ENCODE measurements around the gene MTREX.

MTREX gene

DNA sequence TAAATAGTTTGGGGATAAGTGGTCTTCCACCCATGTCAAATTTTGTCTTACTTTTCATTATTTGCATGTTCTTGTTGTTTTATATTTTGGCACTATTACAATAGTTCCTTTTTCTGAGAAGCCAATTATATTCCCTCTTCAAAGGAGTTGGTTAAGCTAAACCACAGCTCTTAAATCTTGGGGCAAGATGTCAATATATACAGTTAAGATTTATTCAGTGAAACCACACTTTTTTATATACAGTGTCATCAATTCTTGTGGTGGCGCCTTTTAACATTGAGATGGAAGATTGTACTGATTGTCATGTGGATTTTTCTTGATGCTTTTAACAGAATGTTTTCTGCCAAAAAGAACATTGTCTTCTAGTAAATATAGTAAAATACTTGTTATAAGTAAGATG lies 104.1 kb downstream of the MTREX start:
- Histone ChIP-seq H3K4me3 (ENCODE audit: low read length) (no peak overlapping the region), H3K36me3 (ENCODE audit: insufficient read depth, low read length) (peaks cover 3% of the 10 kb centered on the region), H3K9ac (ENCODE audit: low read depth, low read length) (no peak overlapping the region), H3K4me2 (ENCODE audit: low read length) (no peak overlapping the region), H3K27me3 (ENCODE audit: control insufficient read depth, insufficient read depth, low read length) (no peaks in the 10 kb centered on the region), H3K9me3 (replicated peaks; ENCODE audit: low read length) (no peaks in the 10 kb centered on the region), H3K4me1 (ENCODE audit: control insufficient read depth, insufficient read depth, low read length) (peaks cover 23% of the 10 kb centered on the region)

DNA sequence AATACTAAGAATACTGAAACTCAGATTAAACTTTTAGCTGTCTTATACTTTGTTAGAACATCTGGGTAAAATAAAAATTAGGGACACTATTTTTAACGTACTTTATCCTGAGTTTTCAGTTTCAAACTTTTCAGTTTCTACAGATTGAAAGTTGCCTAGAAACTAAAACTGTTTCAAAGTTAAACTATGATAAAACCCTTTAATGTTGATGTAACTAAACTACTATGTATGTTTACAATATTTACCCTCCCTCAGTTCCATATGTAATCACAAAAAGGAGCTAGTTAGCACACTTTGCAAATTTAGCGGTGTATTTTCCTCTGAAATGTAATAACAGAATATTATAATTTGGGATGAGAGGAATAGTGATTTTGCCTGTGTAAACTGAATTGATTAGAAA lies 105.9 kb downstream of the MTREX start:
- Histone ChIP-seq H3K4me2 (ENCODE audit: low read length) (no peak overlapping the region), H3K9me3 (replicated peaks; ENCODE audit: low read length) (no peaks in the 10 kb centered on the region), H3K4me1 (ENCODE audit: control insufficient read depth, insufficient read depth, low read length) (peaks cover 17% of the 10 kb centered on the region), H3K36me3 (ENCODE audit: insufficient read depth, low read length) (peaks cover 10% of the 10 kb centered on the region), H3K4me3 (ENCODE audit: low read length) (no peak overlapping the region), H3K27me3 (ENCODE audit: control insufficient read depth, insufficient read depth, low read length) (no peaks in the 10 kb centered on the region), H3K9ac (ENCODE audit: low read depth, low read length) (no peak overlapping the region)

DNA sequence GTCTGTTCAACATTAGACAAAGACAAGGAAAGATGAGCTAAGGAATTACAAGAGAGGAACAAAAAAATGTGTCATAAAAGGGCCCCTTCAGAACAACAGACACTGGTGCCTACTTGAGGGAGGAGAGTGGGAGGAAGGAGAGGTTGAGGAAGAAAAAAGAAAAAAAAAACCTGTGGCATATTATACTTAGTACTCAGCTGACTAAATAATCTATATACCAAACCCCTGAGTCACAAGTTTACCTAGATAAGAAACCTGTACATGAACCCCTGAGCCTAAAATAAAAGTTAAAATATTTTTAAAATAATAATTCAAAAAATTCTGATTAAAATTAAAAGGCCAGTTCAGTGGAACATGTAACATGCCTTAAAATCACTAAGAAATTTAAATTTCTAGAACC lies 107.3 kb downstream of the MTREX start:
- Histone ChIP-seq H3K9ac (ENCODE audit: low read depth, low read length) (no peak overlapping the region), H3K36me3 (ENCODE audit: insufficient read depth, low read length) (peaks cover 13% of the 10 kb centered on the region), H3K27me3 (ENCODE audit: control insufficient read depth, insufficient read depth, low read length) (no peaks in the 10 kb centered on the region), H3K4me1 (ENCODE audit: control insufficient read depth, insufficient read depth, low read length) (peaks cover 32% of the 10 kb centered on the region), H3K4me3 (ENCODE audit: low read length) (no peak overlapping the region), H3K4me2 (ENCODE audit: low read length) (no peak overlapping the region), H3K9me3 (replicated peaks; ENCODE audit: low read length) (no peaks in the 10 kb centered on the region)

DNA sequence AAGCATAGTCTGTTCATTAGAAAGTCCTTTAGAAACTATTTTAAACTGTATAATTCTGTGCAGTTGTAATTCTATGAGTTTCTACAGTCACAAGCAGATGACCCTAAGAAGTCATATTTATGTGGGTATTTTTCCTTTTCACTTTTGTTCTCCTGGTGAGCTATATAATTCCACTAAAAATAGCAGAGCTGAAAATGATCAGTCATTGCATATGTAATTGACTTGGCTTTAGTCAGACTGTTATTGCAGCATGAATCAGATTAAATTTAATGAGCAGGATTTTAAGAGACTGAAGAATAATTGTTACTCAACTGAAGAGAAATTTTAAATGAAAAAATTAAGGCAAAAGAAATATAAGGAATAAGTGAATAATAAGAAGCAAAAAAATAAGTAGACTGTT lies 108.5 kb downstream of the MTREX start:
- Histone ChIP-seq H3K4me3 (ENCODE audit: low read length) (no peak overlapping the region), H3K27me3 (ENCODE audit: control insufficient read depth, insufficient read depth, low read length) (no peaks in the 10 kb centered on the region), H3K4me2 (ENCODE audit: low read length) (no peak overlapping the region), H3K36me3 (ENCODE audit: insufficient read depth, low read length) (peaks cover 16% of the 10 kb centered on the region), H3K9ac (ENCODE audit: low read depth, low read length) (no peak overlapping the region), H3K4me1 (ENCODE audit: control insufficient read depth, insufficient read depth, low read length) (peaks cover 41% of the 10 kb centered on the region), H3K9me3 (replicated peaks; ENCODE audit: low read length) (no peaks in the 10 kb centered on the region)

DNA sequence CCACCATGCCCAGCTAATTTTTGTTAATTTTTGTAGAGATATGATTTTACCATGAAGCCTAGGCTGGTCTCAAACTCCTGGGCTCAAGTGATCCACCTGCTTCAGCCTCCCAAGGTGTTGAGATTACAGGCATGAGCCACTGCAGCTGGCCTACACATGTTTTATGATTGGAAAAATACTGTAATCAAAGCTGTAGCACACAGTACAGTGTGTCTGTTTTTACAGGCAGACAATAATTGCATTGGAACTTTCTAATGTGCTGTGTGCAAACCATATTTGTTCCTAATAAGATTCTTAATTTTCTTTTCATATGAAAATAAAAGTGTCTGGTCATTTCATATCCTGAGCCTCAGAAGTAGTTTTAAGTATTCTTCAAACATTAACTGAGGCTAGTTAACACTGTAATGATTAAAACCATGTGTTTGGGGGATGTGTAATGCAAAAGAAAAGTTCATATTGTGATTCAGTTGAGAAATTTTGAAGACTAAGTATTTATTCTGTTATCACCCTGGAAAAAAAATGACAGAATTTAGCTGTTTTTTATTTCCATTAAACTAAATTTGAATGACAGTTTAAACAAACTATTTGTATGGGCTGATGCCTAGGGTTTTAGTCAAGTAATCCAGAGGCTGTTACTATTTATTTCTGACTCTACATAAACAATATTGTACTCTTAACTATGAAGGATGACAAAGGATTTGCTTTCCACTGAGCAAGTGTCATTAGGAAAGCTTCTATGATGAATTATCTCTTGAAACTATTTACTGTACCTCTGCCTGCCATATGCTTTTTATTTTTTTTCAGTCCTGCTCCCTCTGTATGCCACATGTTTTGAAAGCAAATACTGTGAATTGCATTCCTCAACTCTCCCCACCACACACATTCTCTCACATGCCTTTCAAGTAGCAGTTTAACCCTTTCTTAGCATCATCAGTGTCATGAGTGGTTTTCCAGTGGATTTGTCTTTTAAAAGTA lies 111.5 kb downstream of the MTREX start:
- H3K9me3 ChIP-seq (replicated peaks; ENCODE audit: low read length): no peaks in the 10 kb centered on the region
- H3K36me3 ChIP-seq (ENCODE audit: insufficient read depth, low read length): peaks cover 35% of the 10 kb centered on the region
- H3K4me2 ChIP-seq (ENCODE audit: low read length): no peak overlapping the region
- peaks cover 41% of the 10 kb centered on the region for H3K4me1 ChIP-seq (ENCODE audit: control insufficient read depth, insufficient read depth, low read length)
- no peak overlapping the region for H3K9ac ChIP-seq (ENCODE audit: low read depth, low read length)
- H3K27me3 ChIP-seq (ENCODE audit: control insufficient read depth, insufficient read depth, low read length): no peaks in the 10 kb centered on the region
- H3K4me3 ChIP-seq (ENCODE audit: low read length): no peak overlapping the region

DNA sequence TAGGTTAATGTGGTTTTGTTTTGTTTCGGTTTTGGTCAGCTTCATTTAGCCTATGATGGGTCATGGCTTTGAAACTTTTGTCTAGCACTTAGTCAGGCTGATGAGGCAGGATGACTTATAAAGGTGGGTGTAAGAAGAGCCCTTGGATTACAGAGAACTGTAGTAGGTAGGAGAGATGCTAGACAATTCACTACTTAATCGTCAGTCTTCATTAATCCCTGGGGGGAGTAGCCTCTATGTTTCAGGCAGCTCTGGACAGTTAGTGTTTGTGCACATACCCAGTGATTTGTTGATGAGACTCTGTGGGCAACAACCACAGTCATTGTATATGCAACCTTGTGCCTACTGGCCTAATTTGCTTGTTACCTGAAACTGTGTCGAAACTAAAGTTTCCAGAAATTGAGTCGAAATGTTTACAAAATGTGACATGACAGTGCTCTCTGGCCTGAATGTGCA lies 113.3 kb downstream of the MTREX start:
- Histone ChIP-seq H3K9me3 (replicated peaks; ENCODE audit: low read length) (no peaks in the 10 kb centered on the region), H3K4me1 (ENCODE audit: control insufficient read depth, insufficient read depth, low read length) (peaks cover 28% of the 10 kb centered on the region), H3K4me3 (ENCODE audit: low read length) (no peak overlapping the region), H3K9ac (ENCODE audit: low read depth, low read length) (no peak overlapping the region), H3K27me3 (ENCODE audit: control insufficient read depth, insufficient read depth, low read length) (no peaks in the 10 kb centered on the region), H3K4me2 (ENCODE audit: low read length) (no peak overlapping the region), H3K36me3 (ENCODE audit: insufficient read depth, low read length) (peaks cover 51% of the 10 kb centered on the region)

DNA sequence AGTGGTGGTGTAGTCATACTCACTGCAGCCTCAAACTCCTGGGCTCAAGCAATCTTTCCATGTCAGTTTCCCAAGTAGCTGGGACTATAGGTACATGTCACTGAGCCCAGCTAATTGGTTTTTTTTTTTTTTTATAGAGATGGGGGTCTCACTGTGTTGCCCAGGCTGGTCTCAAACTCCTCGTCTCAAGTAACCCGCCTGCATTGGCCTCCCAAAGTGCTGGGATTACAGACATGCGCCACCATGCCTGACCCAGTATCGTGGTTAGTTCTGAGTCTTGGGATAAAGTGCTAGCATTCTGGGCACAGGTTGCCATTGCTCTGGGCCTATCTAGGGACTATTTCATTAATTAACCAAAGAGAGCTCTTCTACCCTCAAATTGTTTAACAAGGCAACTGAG lies 118.7 kb downstream of the MTREX start:
- Histone ChIP-seq H3K9me3 (replicated peaks; ENCODE audit: low read length) (no peaks in the 10 kb centered on the region), H3K4me1 (ENCODE audit: control insufficient read depth, insufficient read depth, low read length) (peaks cover 11% of the 10 kb centered on the region), H3K4me3 (ENCODE audit: low read length) (no peak overlapping the region), H3K4me2 (ENCODE audit: low read length) (no peak overlapping the region), H3K27me3 (ENCODE audit: control insufficient read depth, insufficient read depth, low read length) (no peaks in the 10 kb centered on the region), H3K36me3 (ENCODE audit: insufficient read depth, low read length) (peaks cover 59% of the 10 kb centered on the region), H3K9ac (ENCODE audit: low read depth, low read length) (no peak overlapping the region)

DNA sequence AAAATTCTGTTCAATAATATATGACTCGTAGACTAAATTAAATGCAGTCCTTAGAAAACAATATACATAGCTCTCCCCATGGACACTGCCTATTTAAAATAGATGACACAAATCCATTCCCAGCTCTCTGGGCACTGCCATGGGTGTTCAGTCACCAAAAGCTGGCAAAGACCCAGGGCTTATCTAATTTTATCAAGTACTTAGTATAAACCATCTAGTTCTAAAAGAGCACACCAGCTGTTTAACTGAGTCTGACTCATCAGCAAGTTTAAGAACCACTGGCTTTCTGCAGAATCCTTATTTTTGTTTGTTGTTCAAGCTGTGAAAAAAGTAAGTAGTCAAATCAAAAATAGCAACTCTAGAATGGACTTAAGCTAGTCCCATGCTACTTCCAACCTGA lies 119.4 kb downstream of the MTREX start:
- Histone ChIP-seq H3K4me1 (ENCODE audit: control insufficient read depth, insufficient read depth, low read length) (peaks cover 11% of the 10 kb centered on the region), H3K9ac (ENCODE audit: low read depth, low read length) (no peak overlapping the region), H3K36me3 (ENCODE audit: insufficient read depth, low read length) (peaks cover 58% of the 10 kb centered on the region), H3K4me2 (ENCODE audit: low read length) (no peak overlapping the region), H3K9me3 (replicated peaks; ENCODE audit: low read length) (no peaks in the 10 kb centered on the region), H3K4me3 (ENCODE audit: low read length) (no peak overlapping the region), H3K27me3 (ENCODE audit: control insufficient read depth, insufficient read depth, low read length) (no peaks in the 10 kb centered on the region)

DNA sequence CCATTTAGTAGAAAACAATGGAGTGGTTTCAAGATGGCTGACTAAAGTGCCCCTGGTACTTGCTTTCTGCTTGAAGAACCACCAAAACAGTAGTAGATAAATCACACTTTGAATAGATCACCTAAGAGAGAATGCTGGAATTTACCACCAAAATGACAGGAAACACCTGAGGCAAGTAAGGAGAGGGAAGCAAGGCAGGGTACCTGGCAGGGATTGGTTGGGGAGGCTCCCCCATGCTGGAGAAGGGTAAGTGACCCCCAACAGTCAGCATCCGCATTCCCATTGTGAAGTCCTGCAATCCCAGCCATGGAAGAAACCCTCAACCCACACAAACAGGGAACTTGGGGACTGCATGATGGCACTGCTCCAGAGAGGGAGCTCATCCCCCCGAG lies 121.4 kb downstream of the MTREX start:
- Histone ChIP-seq H3K4me3 (ENCODE audit: low read length) (no peak overlapping the region), H3K9ac (ENCODE audit: low read depth, low read length) (no peak overlapping the region), H3K4me2 (ENCODE audit: low read length) (no peak overlapping the region), H3K36me3 (ENCODE audit: insufficient read depth, low read length) (peaks cover 46% of the 10 kb centered on the region), H3K27me3 (ENCODE audit: control insufficient read depth, insufficient read depth, low read length) (no peaks in the 10 kb centered on the region), H3K4me1 (ENCODE audit: control insufficient read depth, insufficient read depth, low read length) (peaks cover 11% of the 10 kb centered on the region), H3K9me3 (replicated peaks; ENCODE audit: low read length) (no peaks in the 10 kb centered on the region)

DNA sequence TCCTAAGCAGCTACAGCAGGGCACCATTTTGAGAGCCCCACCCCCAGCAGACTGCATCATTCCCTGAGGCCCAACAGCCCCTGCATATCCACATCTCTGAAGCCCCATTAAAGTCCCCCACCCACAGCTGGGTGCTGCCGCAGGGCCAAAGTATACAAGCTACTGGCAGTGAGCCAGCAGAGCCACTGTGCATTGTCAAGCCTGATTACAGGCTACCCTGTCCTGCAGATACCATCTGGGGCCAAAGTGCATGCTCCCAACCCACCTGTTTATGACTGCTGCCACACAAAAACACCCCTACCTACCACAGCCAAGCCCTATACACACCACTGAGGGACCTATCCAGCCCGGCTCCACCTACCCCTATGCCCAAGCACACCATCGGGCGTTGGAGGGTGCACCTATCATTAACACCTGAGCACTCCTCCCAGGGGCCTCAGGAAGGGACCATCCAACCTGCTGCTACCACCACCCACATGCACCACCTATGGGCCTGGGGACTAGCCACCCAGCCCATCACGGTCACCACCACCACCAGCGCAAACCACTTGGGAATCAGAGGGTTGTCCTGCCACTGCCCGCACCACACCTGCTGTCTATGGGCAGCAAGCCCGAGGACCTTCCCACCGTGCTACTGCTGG lies 121.9 kb downstream of the MTREX start:
- Histone ChIP-seq H3K4me1 (ENCODE audit: control insufficient read depth, insufficient read depth, low read length) (peaks cover 11% of the 10 kb centered on the region), H3K9me3 (replicated peaks; ENCODE audit: low read length) (no peaks in the 10 kb centered on the region), H3K4me2 (ENCODE audit: low read length) (no peak overlapping the region), H3K9ac (ENCODE audit: low read depth, low read length) (no peak overlapping the region), H3K4me3 (ENCODE audit: low read length) (no peak overlapping the region), H3K36me3 (ENCODE audit: insufficient read depth, low read length) (peaks cover 41% of the 10 kb centered on the region), H3K27me3 (ENCODE audit: control insufficient read depth, insufficient read depth, low read length) (no peaks in the 10 kb centered on the region)

DNA sequence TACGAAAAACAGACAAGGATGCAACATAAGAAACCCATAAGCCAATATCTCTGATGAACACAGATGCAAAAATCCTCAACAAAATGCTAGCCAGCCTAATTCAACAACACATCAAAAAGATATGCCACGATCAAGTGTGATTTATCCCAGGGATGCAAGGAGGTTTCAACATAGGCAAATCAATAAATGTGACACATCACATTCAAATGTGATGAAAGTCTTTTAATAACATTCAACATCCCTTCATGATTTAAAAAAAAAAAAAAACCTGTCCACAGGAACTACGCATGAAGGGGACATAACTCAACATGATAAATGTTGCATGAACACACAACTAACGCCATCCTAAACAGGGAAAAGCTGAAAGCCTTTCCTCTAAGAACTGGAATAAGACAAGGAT lies 124.8 kb downstream of the MTREX start:
- peaks cover 26% of the 10 kb centered on the region for H3K36me3 ChIP-seq (ENCODE audit: insufficient read depth, low read length)
- H3K4me2 ChIP-seq (ENCODE audit: low read length): no peak overlapping the region
- no peak overlapping the region for H3K4me3 ChIP-seq (ENCODE audit: low read length)
- no peaks in the 10 kb centered on the region for H3K27me3 ChIP-seq (ENCODE audit: control insufficient read depth, insufficient read depth, low read length)
- H3K9ac ChIP-seq (ENCODE audit: low read depth, low read length): no peak overlapping the region
- peaks cover 10% of the 10 kb centered on the region for H3K4me1 ChIP-seq (ENCODE audit: control insufficient read depth, insufficient read depth, low read length)
- no peaks in the 10 kb centered on the region for H3K9me3 ChIP-seq (replicated peaks; ENCODE audit: low read length)

Data from skeletal muscle satellite cell (primary cell).